ENCODE results near the gene DST. TPM values are rescaled to one million over a fixed set of nuclear protein-coding genes. Genes with fewer than 3 reads are reported as not detected.

Gene DST
- total and polyA plus RNA-seq, 2 of the 8 experiments (the other 6 are each of a cell fraction or from before 2014, with no cell fraction given), result 49.4 to 116 TPM

DNA sequence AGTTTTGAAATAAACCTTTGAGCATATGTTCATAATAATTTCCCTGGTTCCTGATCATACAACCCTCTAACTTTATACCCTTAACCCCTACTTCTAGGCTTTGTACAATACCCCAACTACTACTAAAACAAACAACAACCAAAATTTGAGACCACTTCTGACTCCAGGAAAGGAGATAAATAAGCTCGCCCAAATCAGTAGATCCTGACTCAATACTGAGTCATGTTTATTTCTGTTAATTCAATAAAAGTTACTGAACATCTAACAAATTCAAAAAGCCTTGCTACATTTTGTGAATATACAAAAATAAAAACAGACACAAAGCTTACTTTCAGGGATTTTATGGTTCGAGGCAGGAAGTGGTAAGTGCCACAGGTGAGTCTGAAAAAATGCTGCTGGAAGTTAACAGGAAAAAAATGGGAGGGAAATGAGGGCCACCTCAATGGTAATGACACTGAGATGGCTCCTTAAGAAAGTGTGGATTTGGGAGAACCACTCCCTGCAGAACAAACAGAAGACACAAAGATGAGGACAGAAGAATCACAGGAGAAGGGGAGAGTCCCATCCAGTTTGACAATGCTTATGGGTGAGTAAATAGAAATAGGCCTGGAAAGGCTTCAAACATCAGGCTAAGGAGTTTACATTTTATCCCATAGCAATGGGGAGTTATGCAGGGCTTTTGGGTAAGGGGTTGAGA is 63.4 kb downstream of the DST start:
- Histone ChIP-seq H3K9me3 (ENCODE audit: insufficient read depth in 2 of 2, low read depth in 1 of 2, low read length in 1 of 2) (no peaks in the 10 kb centered on the region), H3K4me1 (replicated peaks in 1 of 4; ENCODE audit: control insufficient read depth in 3 of 4, insufficient read depth in 4 of 4, low read length in 3 of 4) (no peaks in the 10 kb centered on the region), H2BK120ac (replicated peaks; ENCODE audit: low read depth, low read length) (no peak overlapping the region), H3K27me3 (replicated peaks in 1 of 4; ENCODE audit: control insufficient read depth in 3 of 4, extremely low read depth in 1 of 4, insufficient read depth in 3 of 4, low read length in 3 of 4) (no peaks in the 10 kb centered on the region), H4K20me1 (replicated peaks in 1 of 2; ENCODE audit: control insufficient read depth in 1 of 2, insufficient read depth in 2 of 2, low read length in 2 of 2) (no peaks in the 10 kb centered on the region), H3K27ac (ENCODE audit: low read depth, low read length) (no peak overlapping the region), H3K18ac (ENCODE audit: extremely low read depth, low read length) (no peak overlapping the region), H4K91ac (replicated peaks; ENCODE audit: insufficient read length, low read length) (no peak overlapping the region), H2BK5ac (ENCODE audit: low read depth, low read length) (no peak overlapping the region), H2BK12ac (ENCODE audit: low read depth, low read length) (no peak overlapping the region), H3K4ac (replicated peaks; ENCODE audit: insufficient read length, low read depth, low read length) (no peak overlapping the region), H2AK5ac (ENCODE audit: low read depth, low read length) (no peak overlapping the region), H3K14ac (ENCODE audit: insufficient read length) (no peak overlapping the region), H3K23ac (ENCODE audit: insufficient read length) (no peak overlapping the region), H4K5ac (ENCODE audit: insufficient read length, low read depth, low read length) (no peak overlapping the region), H3K23me2 (ENCODE audit: low read depth, low read length) (no peaks in the 10 kb centered on the region), H3K79me2 (ENCODE audit: control insufficient read depth in 1 of 2, insufficient read depth in 2 of 2, low read length in 2 of 2) (no peaks in the 10 kb centered on the region), H3K4me3 (ENCODE audit: extremely low read depth in 1 of 4, insufficient read depth in 2 of 4, low read depth in 3 of 4, low read length in 4 of 4) (no peak overlapping the region), H2BK20ac (ENCODE audit: low read length) (no peak overlapping the region), H3K9ac (replicated peaks in 1 of 4; ENCODE audit: extremely low read depth in 1 of 4, low read depth in 3 of 4, low read length in 3 of 4) (no peak overlapping the region), H3K79me1 (ENCODE audit: low read depth, low read length) (no peaks in the 10 kb centered on the region), H2BK15ac (ENCODE audit: low read length) (no peak overlapping the region), H2AFZ (ENCODE audit: low read length) (no peak overlapping the region), H4K8ac (ENCODE audit: extremely low read depth, insufficient read depth, low read length) (no peak overlapping the region), H3K56ac (replicated peaks; ENCODE audit: insufficient read length, low read depth, low read length) (no peak overlapping the region), H3K36me3 (ENCODE audit: control insufficient read depth in 2 of 4, insufficient read depth in 4 of 4, low read length in 3 of 4) (peaks cover 0 to 10% (median 3%) of the 10 kb centered on the region in 4 experiments; a peak in 3 of 8 replicates), H3K4me2 (ENCODE audit: insufficient read depth in 1 of 2, low read depth in 2 of 2, low read length in 2 of 2) (no peak overlapping the region)
- FAIRE-seq (no peak), DNase-seq (ENCODE audit: low read depth in 1 of 2, low spot score in 2 of 2) (no peak)
- ChIA-PET CTCF (ENCODE audit: partially characterized antibody) (interaction anchor here (2.2 to 2.7 kb wide), 3 partner anchors 8 to 16 kb away, joined by 10 to 13 read pairs (median 10); no protein-coding TSS in a partner anchor), POLR2A (ENCODE audit: partially characterized antibody) (no interaction called here)
- WGBS, 2 experiments (ENCODE audit: extremely low coverage in 1 of 2, insufficient coverage in 1 of 2, insufficient read length in 1 of 2, insufficient replicate concordance in 2 of 2, low coverage in 1 of 2, low lambda C conversion rate in 2 of 2, missing lambda C conversion rate in 1 of 2), result 87% methylated on average over 2 of the region's 2 CpGs; no CpG with 5 or more reads in 1 of the 2 experiments
- TF ChIP-seq YY1 (IDR thresholded peaks at IDR 0.05; ENCODE audit: low read depth, low read length) (no peak), SAP30 (IDR thresholded peaks at IDR 0.05; ENCODE audit: insufficient read depth, insufficient replicate concordance, low read length) (no peak), SIRT6 (IDR thresholded peaks at IDR 0.05; ENCODE audit: low read length) (no peak), RFX5 (IDR thresholded peaks at IDR 0.05; ENCODE audit: borderline replicate concordance, low read depth, low read length) (no peak), SP2 (IDR thresholded peaks at IDR 0.05; ENCODE audit: low read length) (no peak), TBP (IDR thresholded peaks at IDR 0.05; ENCODE audit: low read depth, low read length) (no peak), CTBP2 (IDR thresholded peaks at IDR 0.05; ENCODE audit: borderline replicate concordance, insufficient read depth, insufficient read length, low read length) (no peak), NANOG (IDR thresholded peaks at IDR 0.05; ENCODE audit: insufficient read depth, low read depth, low read length, poor library complexity, severe bottlenecking) (no peak), KDM1A (IDR thresholded peaks at IDR 0.05; ENCODE audit: borderline replicate concordance, low read length) (no peak)
- TF ChIP-seq, protein P1, sequence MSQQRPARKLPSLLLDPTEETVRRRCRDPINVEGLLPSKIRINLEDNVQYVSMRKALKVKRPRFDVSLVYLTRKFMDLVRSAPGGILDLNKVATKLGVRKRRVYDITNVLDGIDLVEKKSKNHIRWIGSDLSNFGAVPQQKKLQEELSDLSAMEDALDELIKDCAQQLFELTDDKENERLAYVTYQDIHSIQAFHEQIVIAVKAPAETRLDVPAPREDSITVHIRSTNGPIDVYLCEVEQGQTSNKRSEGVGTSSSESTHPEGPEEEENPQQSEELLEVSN (IDR thresholded peaks at IDR 0.05), result no peak
